Measurements from ENCODE around the gene TRAPPC6A.

The TRAPPC6A gene

GRCh38 chr19:45177817-45178261, at the start of gene TRAPPC6A:
TSS of gene TRAPPC6A (minus strand) at chr19:45178237. CDS start at chr19:45178218, 19 bp downstream.
- peak; percentile 84 for DNase-seq (ENCODE audit: low spot score)

- DNase-seq (ENCODE audit: low spot score): no peak
These were observed 46.6 kb upstream of the TRAPPC6A start for GRCh38 chr19:45224645-45225044.

GRCh38 chr19:45223879-45224278, 45.8 kb upstream of the TRAPPC6A start:
- DNase-seq (ENCODE audit: low spot score): no peak

DNA sequence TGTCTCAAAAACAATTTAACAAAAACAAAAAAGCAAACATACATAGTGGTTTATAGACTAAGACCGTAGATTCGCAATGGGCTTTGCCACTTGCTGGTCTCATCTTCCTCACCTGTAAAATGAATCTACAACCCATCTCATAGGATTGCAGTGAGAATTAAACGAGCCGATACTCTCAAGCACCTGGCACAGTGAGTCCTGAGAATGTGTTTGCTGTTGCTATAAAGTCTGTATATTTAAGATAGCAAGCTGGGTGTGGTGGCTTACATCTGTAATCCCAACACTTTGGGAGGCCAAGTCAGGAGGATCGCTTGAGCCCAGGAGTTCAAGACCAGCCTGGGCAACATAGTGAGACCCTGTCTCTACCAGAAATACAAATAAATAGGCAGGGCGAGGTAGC, 44.7 kb upstream of the TRAPPC6A start:
- no peak for DNase-seq (ENCODE audit: low spot score)

- no peak for DNase-seq (ENCODE audit: low spot score)
These were observed 41.1 kb upstream of the TRAPPC6A start for GRCh38 chr19:45218911-45219743.

GRCh38 chr19:45218426-45218825, 40.4 kb upstream of the TRAPPC6A start:
- DNase-seq (ENCODE audit: low spot score): no peak

DNA sequence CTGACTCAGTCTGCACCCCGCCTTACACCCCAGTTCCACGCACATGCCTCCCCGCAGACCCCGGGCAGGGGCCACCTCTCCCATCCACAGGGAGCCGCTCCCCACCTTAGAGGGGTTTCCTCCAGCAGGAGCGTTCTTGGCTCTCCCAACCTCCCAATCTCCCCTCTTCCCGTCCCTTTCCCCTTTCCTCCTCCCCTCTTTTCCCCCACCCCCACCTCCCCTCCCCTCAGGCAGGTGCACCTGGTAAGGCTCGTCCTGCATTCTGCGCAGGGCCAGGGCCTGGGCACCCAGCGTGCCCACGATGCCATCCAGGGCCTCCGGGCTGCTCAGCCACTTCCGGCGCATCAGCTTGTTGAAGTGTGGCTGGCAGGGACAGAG, 39.9 kb upstream of the TRAPPC6A start:
- no peak for DNase-seq (ENCODE audit: low spot score)

DNA sequence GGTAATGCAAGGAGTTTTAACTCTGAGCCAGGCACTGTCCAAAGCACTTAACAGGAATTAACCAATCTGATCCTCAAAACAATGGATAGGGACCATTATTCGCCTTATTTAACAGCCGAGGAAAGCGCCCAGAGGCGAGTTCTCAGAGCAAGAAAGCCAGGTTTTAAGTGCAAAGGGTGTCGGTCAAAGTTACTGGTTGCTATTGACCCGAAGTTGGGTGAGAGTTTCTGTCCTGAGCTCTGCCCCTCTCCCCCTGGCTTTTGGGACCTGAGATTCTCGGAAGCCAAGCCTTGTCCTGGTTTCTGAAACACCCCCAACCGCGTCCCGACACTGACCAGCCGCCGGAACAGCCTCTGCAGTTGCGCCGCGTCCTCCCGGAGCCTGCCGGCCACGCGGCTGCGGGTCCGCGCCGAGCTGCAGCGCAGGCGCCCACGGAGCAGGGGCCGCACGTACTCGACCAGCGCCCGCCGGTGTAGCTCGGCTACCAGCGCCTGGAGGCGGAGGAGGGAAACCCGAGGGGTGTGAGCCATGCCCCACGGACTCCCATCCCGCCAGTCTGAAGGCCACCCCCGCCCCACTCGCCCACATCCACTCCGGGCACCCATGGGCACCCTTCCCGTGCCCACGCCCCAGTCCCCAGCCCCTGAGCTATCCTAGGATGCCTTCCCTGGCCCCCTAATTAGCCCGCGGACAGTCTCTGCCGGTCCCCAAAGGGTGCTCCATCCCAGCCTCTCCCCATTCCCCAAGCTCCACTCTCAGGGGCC, 39.3 kb upstream of the TRAPPC6A start:
- no peak for DNase-seq (ENCODE audit: low spot score)

- no peak for DNase-seq (ENCODE audit: low spot score)
These were observed 38.6 kb upstream of the TRAPPC6A start for GRCh38 chr19:45216667-45217066.

- DNase-seq (ENCODE audit: low spot score): peak; percentile 56
These were observed 37.6 kb upstream of the TRAPPC6A start for GRCh38 chr19:45215391-45216191.

- DNase-seq (ENCODE audit: low spot score): no peak
These were observed 35.0 kb upstream of the TRAPPC6A start for GRCh38 chr19:45213031-45213430.

DNA sequence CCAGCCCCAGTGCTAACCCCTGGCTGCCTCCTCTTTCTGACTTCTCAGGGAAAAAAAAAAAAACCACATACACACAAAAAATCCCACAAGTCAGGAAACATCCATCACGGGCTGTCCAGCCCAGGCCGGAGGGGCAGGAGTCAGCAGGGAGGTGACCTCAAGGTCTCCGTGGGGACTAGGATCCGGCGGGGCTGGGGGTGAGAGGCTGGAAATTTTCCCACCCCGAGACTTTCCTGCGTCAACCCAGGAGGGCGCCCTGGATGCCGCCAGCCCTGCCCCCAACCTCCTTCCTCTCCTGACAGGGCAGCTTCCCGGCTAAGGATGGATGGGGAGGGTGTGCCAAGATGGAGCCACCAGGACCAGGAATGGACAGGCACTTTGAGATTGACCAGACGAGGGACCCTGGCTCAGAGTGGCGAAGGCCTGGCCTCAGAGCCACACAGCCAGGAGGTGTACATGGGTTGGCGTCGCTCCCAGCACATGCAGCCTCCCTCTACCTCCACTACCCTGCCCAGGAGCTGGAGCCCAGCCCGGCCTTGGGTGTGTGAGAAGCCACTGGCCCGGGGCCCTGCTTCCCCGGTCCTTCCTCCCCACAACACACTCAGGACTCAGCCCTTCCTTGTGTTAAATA, 33.8 kb upstream of the TRAPPC6A start:
- no peak for DNase-seq (ENCODE audit: low spot score)

DNA sequence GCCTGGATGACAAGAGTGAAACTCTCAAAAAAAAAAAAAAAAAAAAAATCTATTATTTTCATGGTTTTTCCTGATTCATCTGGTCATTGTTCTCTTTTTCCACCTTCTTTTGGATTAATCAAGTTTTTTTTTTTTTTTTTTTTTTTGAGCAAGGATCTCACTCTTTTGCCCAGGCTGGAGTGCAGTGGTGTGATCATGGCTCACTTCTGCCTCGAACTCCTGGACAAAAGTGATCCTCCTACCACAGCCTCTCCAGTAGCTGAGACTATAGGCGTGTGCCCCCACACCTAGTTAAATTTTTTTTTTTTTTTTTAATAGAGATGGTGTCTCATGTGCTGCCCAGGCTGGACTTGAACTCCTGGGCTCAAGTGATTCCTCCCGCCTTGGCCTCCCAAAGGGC, 28.3 kb upstream of the TRAPPC6A start:
- DNase-seq (ENCODE audit: low spot score): no peak

DNA sequence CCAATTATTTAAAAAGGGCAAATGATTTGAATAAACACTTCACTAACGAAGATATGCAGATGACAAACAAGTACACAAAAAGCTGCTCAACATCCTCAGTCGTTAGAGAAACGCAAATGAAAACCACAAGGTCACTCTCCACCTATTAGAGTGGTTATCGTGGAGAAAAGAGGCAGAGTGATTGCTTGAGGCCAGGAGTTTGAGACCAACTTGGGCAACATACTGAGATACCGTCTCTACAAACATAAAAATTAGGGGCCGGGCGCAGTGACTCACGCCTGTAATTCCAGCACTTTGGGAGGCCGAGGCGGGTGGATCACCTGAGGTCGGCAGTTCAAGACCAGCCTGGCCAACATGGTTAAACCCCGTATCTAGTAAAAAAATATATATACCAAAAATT, 27.8 kb upstream of the TRAPPC6A start:
- no peak for DNase-seq (ENCODE audit: low spot score)

- DNase-seq (ENCODE audit: low spot score): no peak
These were observed 24.6 kb upstream of the TRAPPC6A start for GRCh38 chr19:45202637-45203036.

- DNase-seq (ENCODE audit: low spot score): no peak
These were observed 22.5 kb upstream of the TRAPPC6A start for GRCh38 chr19:45200568-45200967.

GRCh38 chr19:45195764-45196163, 17.7 kb upstream of the TRAPPC6A start:
- no peak for DNase-seq (ENCODE audit: low spot score)

DNA sequence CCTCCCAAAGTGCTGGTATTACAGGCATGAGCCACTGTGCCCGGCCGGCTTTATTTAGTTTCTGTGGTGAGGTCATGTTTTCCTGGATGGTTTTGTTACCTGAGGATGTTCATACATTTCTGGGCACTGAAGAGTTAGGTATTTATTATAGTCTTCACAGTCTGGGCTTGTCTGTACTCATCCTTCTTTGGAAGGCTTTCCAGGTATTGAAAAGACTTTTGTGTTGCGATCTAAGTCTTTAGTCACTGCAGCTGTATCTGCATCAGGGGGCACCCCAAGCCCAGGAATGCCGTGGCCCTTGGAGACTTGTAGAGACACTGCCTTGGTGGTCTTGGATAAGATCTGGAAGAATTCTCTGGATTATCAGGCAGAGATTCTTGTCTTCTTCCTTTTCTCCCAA, 13.3 kb upstream of the TRAPPC6A start:
- no peak for DNase-seq (ENCODE audit: low spot score)

DNA sequence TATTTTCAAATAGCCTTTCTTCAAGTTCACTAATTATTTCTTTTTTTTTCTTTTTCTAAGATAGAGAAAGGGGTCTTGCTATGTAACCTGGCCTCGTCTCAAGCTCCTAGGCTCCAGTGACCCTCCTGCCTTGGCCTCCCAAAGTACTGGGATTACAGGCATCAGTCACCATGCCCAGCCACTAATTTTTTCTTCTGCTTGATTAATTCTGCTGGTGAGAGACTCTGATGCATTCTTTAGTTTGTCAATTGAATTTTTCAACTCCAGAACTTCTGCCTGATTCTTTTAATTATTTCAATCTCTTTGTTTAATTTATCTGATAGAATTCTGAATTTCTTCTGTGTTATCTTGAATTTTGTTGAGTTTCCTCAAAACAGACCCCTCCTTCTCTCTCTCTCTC, 11.9 kb upstream of the TRAPPC6A start:
- no peak for DNase-seq (ENCODE audit: low spot score)

DNA sequence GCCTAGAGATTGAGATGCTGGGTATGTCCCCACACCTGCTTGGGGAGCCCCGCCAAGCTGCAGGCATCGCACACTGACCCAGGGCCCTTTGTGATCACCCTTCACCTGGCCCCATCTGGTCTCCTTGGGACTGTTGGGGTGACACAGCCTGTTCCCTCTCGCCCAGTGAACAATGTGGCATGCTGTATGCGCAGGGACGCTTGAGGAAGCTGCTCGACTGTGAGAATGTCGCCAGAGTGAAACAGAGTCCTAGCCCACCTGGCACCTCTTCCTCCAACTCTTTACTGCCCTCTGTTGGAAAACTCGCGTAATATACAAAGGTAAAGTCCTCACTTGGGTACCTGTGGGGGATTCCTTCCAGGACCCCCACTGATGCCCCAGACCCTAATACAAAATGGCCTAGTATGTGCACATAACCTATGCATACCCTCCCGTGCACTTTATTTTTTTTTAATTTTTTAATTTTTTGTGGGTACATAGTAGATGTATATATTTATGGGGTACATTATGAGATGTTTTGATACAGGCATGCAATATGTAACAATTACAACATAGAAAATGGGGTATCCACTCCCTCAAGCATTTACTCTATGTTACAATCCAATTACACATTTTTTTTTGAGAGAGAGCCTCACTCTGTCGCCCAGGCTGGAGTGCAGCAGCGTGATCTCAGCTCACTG, 9.5 kb upstream of the TRAPPC6A start:
- DNase-seq (ENCODE audit: low spot score): peak; percentile 37

Data from kidney tubule cell (primary cell).